ENCODE results near the gene MAML2. TPM values are rescaled to one million over a fixed set of nuclear protein-coding genes. Genes with fewer than 3 reads are reported as not detected.

The MAML2 gene
- total RNA-seq, 1 donor from 2014 or later: 1.3 TPM

DNA sequence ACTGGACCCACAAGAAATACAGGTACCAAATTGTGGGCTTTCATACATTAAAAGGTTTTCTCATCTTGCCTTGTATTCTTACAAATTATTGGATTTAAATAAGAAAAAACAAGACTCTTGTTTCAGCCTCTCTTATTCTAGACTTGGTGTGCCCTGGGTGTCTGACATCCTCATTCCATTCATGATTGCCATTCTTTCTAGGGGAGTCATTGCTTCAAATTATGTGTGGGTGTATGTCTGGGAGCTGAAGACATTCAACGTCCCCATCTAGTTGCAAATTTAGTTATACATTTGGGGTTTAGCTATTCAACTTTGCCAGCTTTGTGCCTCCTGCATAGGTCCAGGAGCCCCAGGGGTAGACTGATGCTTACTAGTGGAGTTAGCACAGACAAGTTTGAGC lies 18.1 kb downstream of the MAML2 start:
- peaks cover 2% of the 10 kb centered on the region for H3K36me3 ChIP-seq (ENCODE audit: control insufficient read depth, insufficient read depth, low read length)
- no peaks in the 10 kb centered on the region for H3K27me3 ChIP-seq (ENCODE audit: control insufficient read depth, insufficient read depth, low read length)
- TF ChIP-seq, protein P1, sequence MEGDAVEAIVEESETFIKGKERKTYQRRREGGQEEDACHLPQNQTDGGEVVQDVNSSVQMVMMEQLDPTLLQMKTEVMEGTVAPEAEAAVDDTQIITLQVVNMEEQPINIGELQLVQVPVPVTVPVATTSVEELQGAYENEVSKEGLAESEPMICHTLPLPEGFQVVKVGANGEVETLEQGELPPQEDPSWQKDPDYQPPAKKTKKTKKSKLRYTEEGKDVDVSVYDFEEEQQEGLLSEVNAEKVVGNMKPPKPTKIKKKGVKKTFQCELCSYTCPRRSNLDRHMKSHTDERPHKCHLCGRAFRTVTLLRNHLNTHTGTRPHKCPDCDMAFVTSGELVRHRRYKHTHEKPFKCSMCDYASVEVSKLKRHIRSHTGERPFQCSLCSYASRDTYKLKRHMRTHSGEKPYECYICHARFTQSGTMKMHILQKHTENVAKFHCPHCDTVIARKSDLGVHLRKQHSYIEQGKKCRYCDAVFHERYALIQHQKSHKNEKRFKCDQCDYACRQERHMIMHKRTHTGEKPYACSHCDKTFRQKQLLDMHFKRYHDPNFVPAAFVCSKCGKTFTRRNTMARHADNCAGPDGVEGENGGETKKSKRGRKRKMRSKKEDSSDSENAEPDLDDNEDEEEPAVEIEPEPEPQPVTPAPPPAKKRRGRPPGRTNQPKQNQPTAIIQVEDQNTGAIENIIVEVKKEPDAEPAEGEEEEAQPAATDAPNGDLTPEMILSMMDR (IDR thresholded peaks at IDR 0.05; ENCODE audit: insufficient read depth, low read length, severe bottlenecking): no peak
- FAIRE-seq (no peak), DNase-seq (ENCODE audit: low read depth) (peak; percentile 84)
- no peak overlapping the region for H3K4me3 ChIP-seq (ENCODE audit: low read depth, low read length)

DNA sequence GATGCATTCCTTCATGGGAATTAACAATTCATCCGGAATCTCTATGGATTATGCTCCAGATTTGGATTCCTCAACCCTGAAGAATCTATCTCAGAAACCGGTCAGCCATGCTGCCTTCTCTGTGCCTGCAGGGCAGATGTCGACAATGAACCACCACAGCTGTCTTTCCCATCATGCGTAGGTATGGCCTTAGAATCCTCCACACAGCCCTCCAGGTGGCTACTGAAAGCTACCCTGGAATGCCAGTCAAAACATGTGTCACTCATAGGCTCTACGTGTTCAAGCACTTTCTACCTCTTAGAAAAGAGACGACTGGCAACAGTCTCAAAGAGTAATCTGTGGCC lies 19.4 kb downstream of the MAML2 start:
- TF ChIP-seq, protein P1 (IDR thresholded peaks at IDR 0.05; ENCODE audit: insufficient read depth, low read length, severe bottlenecking): no peak
- peaks cover 2% of the 10 kb centered on the region for H3K36me3 ChIP-seq (ENCODE audit: control insufficient read depth, insufficient read depth, low read length)
- DNase-seq (ENCODE audit: low read depth) (no peak), FAIRE-seq (no peak)
- no peak overlapping the region for H3K4me3 ChIP-seq (ENCODE audit: low read depth, low read length)
- no peaks in the 10 kb centered on the region for H3K27me3 ChIP-seq (ENCODE audit: control insufficient read depth, insufficient read depth, low read length)

DNA sequence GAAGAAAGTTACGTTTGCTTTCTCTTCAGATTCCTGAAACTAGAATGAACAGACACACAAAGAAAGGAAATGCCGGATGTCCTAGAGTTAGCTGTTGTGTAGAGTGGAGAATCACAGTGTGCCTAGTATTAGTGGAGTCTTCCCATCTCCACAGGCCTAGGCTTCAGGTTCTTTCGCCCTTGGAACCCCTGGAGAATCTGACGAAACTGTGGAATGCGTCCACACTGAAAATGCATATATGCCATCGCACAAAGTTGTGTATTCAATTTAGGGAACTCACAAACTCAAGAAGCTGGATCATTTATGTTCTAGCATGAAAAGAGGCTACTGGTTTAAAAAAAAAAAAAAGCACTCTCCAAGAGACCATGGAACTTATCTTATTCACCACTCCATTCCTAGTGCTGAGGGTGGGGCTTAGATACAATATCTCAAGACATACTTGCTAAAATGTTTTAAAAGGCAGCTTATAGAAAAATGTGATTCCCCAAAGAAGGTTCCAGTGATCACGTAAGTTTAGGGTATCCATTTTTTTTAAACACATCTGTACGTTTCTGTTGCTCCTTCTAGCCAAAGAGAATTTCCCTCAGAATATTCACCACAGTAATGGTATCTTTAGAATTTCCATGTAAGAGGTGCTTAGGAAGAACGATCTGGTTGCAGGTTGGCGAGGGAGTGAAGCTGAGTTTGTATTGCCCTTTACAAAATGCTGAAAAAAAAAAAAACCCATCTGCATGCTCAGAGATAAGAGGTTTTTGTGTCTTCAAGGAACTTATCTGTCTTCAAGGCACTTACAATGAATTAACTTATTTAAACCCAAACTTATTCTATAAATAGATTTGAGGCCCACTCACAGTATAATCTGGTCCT lies 20.0 kb downstream of the MAML2 start:
- no peaks in the 10 kb centered on the region for H3K27me3 ChIP-seq (ENCODE audit: control insufficient read depth, insufficient read depth, low read length)
- FAIRE-seq (no peak), DNase-seq (ENCODE audit: low read depth) (no peak)
- peaks cover 2% of the 10 kb centered on the region for H3K36me3 ChIP-seq (ENCODE audit: control insufficient read depth, insufficient read depth, low read length)
- TF ChIP-seq, protein P1 (IDR thresholded peaks at IDR 0.05; ENCODE audit: insufficient read depth, low read length, severe bottlenecking): no peak
- no peak overlapping the region for H3K4me3 ChIP-seq (ENCODE audit: low read depth, low read length)

DNA sequence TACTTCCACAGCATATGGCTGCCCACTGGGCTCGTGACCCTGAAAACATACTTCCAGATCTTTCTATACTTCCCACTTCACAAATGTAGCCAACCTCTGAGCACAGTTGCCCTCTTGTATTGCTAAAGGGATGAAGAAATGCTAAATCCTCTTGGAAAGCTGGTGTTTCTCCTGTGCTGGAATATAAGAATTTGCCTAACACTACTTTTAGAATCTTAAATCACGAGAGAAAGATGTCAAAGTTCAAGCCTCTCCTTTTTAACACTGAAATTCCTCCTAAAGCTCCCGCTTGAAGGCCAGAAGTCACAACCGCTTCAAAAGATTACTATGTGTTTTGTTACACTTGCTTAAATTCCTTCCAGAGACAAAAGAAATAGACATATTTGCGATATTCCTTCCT lies 21.9 kb downstream of the MAML2 start:
- peaks cover 2% of the 10 kb centered on the region for H3K36me3 ChIP-seq (ENCODE audit: control insufficient read depth, insufficient read depth, low read length)
- FAIRE-seq (no peak), DNase-seq (ENCODE audit: low read depth) (no peak)
- H3K27me3 ChIP-seq (ENCODE audit: control insufficient read depth, insufficient read depth, low read length): no peaks in the 10 kb centered on the region
- no peak overlapping the region for H3K4me3 ChIP-seq (ENCODE audit: low read depth, low read length)
- TF ChIP-seq, protein P1 (IDR thresholded peaks at IDR 0.05; ENCODE audit: insufficient read depth, low read length, severe bottlenecking): no peak

DNA sequence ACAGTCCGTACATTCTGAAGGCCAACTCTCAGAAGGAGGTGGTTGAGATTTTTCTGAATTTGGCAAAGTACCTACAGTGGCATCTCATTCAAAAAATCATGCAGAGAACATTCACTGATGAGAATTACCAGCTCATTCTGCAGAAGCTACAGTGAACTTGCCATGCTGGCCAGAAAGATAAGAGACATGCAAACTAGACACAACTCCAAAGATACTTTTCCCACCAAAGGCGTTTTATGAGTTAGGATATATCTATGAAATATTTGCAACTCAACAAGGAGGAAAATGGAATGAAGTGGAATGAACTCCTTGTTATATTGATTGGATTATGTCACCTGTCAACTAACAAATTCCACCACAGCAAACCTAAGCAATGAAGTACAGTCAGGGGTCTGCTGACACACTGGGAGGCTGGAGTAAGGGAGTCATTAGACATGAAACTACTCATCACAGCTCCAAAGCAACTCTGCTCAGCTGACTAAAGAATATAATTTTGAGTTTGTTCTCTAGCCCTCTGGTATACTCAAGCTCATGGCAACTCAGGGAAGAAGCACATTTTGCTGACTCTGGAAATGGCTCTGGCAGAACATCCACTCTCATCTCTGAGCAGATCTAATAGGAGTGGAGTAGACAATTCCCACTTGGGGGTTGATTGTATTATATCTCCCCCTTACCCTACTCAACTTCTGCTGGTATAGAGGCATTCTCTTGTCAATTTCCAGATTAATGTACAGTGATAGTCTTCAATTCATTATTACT lies 22.9 kb downstream of the MAML2 start:
- Histone ChIP-seq H3K36me3 (ENCODE audit: control insufficient read depth, insufficient read depth, low read length) (peaks cover 2% of the 10 kb centered on the region), H3K27me3 (ENCODE audit: control insufficient read depth, insufficient read depth, low read length) (no peaks in the 10 kb centered on the region), H3K4me3 (ENCODE audit: low read depth, low read length) (no peak overlapping the region)
- FAIRE-seq (no peak), DNase-seq (ENCODE audit: low read depth) (no peak)
- TF ChIP-seq, protein P1 (IDR thresholded peaks at IDR 0.05; ENCODE audit: insufficient read depth, low read length, severe bottlenecking): no peak
